Epithelial cell of esophagus (primary cell): Measurements from ENCODE around the gene STAC.

Source experiments
- DNase-seq: peaks from one replicate; pipeline ENCODE4 v3.0.0; 2010; ENCODE audit warnings: low read depth
- H3K4me3 ChIP-seq: 2 replicates; pipeline ENCODE4 v1.5.1; 2011; ENCODE audit warnings: mild to moderate bottlenecking, low read length, control low read depth
- TF ChIP-seq, protein P1 (sequence below): IDR thresholded peaks from 2 replicates; pipeline ENCODE4 v1.5.1; 2011; ENCODE audit warnings: low read depth, mild to moderate bottlenecking, low read length, control low read depth, inconsistent platforms; ENCODE audit not compliant: insufficient read depth; ENCODE audit errors: missing control alignments

Gene STAC

DNA sequence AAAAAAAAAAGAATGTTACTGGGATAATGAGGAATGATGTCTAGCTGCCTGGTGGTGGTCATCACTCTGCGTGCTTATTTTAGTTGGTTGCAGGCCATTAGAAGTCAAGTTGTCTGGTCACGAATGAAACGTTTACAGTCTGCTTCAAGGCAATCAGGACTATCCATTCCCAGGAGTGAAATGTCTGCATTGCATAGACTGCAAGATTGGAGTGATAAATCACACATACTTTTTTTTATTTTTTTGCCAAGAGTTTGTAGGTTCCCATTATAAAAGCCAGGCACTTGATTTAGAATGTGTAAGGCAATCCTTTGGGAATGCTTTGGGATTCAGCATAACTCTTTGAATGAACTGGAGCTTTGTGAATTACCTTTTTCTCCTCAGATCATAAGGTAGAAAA is 132.3 kb downstream of the STAC start:
- H3K4me3 ChIP-seq = no peak overlapping the region
- no peak for DNase-seq
- TF ChIP-seq, protein P1, sequence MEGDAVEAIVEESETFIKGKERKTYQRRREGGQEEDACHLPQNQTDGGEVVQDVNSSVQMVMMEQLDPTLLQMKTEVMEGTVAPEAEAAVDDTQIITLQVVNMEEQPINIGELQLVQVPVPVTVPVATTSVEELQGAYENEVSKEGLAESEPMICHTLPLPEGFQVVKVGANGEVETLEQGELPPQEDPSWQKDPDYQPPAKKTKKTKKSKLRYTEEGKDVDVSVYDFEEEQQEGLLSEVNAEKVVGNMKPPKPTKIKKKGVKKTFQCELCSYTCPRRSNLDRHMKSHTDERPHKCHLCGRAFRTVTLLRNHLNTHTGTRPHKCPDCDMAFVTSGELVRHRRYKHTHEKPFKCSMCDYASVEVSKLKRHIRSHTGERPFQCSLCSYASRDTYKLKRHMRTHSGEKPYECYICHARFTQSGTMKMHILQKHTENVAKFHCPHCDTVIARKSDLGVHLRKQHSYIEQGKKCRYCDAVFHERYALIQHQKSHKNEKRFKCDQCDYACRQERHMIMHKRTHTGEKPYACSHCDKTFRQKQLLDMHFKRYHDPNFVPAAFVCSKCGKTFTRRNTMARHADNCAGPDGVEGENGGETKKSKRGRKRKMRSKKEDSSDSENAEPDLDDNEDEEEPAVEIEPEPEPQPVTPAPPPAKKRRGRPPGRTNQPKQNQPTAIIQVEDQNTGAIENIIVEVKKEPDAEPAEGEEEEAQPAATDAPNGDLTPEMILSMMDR = no peak

DNA sequence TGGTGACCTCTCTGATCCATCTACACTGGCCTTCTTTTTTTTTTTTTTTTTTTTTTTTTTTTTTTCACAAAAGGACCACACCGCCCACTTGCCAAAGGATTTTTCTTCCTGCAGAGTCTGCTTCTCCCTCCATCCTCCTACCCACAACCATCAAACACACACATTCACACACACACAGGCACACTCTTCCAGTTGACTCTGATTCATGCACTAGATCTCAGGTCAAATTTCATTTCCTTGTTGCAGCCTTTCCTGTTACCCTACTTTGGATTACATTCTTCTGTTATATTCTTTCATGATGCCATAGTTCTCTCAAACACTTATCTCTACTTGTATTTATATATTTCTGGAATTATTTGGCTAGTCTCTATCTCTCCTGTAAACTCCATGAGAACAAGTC is 133.9 kb downstream of the STAC start:
- H3K4me3 ChIP-seq = no peak overlapping the region
- TF ChIP-seq, protein P1 = no peak
- peak; percentile 74 for DNase-seq

DNA sequence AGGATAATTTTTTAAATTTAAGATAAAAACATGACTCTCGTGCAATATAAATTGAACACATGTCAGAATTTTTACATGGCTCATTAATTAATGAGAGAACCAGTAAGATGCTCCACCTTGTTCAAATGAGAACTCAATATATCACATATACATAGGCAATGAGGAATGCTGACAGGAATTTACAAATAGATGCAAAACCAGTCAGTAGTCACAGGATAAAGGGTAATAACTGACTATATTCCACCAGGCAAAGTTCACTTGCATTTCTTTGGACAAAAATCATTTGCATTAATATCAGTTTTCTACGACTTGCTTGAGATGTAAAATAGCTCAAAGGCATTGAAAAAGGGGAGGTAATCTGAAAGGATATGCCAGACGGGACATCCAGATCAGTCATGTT is 139.4 kb downstream of the STAC start:
- TF ChIP-seq, protein P1 = no peak
- H3K4me3 ChIP-seq = no peak overlapping the region
- no peak for DNase-seq

DNA sequence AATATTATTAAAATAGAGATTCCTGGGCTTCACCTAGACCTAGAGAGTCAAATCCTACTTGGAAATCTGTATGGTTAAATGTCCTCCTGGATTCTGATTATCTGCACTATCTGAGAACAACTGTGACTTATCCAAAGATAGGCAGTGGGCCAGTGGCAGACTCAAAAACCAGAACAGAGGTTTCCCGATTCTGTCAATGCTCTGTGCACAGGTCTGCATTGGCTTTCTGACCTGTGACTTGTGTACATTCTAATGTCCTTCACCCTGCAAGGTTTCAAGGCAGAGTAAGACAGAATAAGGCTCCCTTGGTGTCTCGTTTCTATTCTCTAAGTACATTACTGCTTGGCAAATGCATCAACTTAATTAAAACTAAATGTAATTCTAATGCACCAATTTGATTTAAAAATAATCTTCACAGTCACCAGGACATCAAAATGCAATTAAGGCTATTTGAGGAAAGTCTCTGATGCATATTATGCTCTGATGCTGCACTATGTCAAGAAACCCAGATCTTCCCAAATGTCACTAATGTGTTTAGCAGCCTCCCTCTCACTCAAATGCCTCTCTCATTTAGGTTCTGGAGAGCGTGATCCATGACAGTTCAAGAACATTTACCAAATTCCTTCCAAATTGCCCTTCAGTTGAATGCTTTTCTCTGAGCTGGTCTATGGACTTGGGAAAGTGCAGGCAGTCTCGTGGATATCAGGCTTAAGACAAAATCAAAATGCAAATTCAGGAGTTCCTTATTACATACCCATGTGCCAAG is 140.1 kb downstream of the STAC start:
- H3K4me3 ChIP-seq = no peak overlapping the region
- DNase-seq = no peak
- TF ChIP-seq, protein P1 = no peak

DNA sequence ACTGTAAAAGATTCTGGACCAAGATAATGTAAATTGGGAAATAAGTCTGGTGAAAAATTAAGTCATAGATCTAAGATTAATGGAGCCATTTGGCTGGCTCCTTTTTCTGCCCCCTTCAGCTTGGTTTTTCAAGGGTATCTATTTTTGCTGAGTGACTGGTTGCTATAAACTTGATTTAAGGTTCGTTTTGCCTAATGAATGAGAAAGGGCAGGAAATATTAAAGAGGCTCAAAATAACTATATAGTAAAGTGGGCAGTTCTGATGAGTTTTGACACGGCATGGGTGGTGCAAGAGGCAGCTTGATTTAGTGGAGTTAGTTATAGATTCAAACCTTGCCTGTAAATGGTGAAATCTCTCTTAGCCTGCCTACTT is 140.7 kb downstream of the STAC start:
- TF ChIP-seq, protein P1 = no peak
- DNase-seq = no peak
- no peak overlapping the region for H3K4me3 ChIP-seq

DNA sequence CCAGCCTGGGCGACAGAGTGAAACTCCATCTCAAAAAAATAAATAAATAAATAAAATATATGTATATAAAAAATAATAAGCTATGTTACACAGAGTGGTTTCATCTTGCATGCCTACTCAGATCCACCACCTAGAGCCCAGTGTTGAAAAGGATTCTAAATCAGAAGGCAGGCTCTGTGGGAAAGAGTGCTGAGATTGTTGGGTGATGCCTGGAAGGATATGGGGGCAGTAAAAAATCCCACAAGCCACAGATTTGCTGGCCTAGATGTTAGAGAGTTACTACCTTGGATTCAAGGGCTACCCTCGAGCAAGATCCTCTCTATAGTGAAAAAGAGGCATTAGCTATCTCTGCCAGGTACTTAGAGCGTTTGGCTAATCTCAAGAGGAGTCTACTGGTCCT is 144.3 kb downstream of the STAC start:
- H3K4me3 ChIP-seq = no peak overlapping the region
- no peak for DNase-seq
- TF ChIP-seq, protein P1 = no peak

DNA sequence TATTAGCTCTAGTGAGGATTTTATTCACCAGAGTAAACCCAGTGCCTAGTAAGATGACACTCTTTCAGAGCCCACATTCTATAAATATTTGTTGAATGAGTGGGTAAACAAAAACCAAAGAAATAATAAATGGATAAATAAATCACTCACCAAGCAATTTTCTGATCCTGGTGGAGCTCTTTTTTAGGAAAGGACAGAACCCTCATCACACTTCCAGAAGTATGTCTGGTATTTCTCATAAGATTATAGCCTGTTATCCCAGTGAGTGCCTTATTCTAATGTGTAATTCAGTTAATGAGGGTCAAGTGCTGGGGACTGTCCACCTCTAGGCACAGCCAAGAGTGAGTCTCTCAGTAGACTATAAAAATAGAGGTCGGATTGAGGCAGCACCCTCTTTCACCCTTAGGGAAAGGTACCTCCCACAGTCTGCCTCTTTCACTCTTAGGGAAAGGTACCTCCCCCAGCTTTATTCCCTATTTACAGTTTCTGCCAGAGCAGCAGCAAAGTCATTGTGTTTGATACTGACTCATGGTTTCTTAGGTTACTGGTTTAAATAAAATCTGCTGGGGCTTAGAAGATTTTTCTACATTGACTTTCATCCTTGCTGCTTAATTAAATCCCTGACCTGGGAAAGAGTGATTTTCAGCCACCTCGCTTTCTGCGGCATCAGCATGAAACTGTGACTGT is 145.0 kb downstream of the STAC start:
- DNase-seq = peak; percentile 70
- H3K4me3 ChIP-seq = no peak overlapping the region
- TF ChIP-seq, protein P1 = no peak
